Neural crest cell (in vitro differentiated cells): ENCODE data around the gene PFKFB3. TPM values are rescaled to one million over a fixed set of nuclear protein-coding genes. Genes with fewer than 3 reads are reported as not detected.
"Not testable (repeated sequence)": the region's sequence is repeated elsewhere in the genome, so short reads cannot be mapped to it uniquely, and the experiment has no call there.

Experiments
- DNase-seq: peaks from one replicate; pipeline ENCODE4 v3.0.0; 2021; ENCODE audit warnings: low read depth, mixed read lengths, low spot score
- H3K27ac Mint-ChIP-seq: one replicate; pipeline ENCODE4 v1.8.0; 2021; ENCODE audit warnings: mild to moderate bottlenecking, mixed read lengths; ENCODE audit not compliant: unreplicated experiment
- H3K27me3 Mint-ChIP-seq: 2 replicates; pipeline ENCODE4 v1.8.0; 2021; ENCODE audit warnings: low read depth, mild to moderate bottlenecking, mixed read lengths
- H3K36me3 Mint-ChIP-seq: 2 replicates; pipeline ENCODE4 v1.8.0; 2021; ENCODE audit warnings: low read depth, mild to moderate bottlenecking, mixed read lengths
- H3K4me1 Mint-ChIP-seq: 2 replicates; pipeline ENCODE4 v1.8.0; 2021; ENCODE audit warnings: mixed read lengths
- H3K4me3 Mint-ChIP-seq: one replicate; pipeline ENCODE4 v1.8.0; 2021; ENCODE audit warnings: mild to moderate bottlenecking, mixed read lengths
- H3K9me3 Mint-ChIP-seq: 2 replicates; pipeline ENCODE4 v1.8.0; 2021; ENCODE audit warnings: mixed read lengths
- total RNA-seq: library from RNA; stranded (reverse); gene quantifications from 2 replicates; pipeline ENCODE4 v1.2.1, GENCODE V29; 2021
- TF ChIP-seq, protein P1 (sequence below): fragments of 200-600 bp; sonication (generic); conservative IDR thresholded peaks from 2 replicates; pipeline ENCODE4 v1.5.0; 2021; ENCODE audit warnings: antibody characterized with exemption, mild to moderate bottlenecking

PFKFB3 gene
- total RNA-seq, 1 donor from 2014 or later, result 36.7 TPM

DNA sequence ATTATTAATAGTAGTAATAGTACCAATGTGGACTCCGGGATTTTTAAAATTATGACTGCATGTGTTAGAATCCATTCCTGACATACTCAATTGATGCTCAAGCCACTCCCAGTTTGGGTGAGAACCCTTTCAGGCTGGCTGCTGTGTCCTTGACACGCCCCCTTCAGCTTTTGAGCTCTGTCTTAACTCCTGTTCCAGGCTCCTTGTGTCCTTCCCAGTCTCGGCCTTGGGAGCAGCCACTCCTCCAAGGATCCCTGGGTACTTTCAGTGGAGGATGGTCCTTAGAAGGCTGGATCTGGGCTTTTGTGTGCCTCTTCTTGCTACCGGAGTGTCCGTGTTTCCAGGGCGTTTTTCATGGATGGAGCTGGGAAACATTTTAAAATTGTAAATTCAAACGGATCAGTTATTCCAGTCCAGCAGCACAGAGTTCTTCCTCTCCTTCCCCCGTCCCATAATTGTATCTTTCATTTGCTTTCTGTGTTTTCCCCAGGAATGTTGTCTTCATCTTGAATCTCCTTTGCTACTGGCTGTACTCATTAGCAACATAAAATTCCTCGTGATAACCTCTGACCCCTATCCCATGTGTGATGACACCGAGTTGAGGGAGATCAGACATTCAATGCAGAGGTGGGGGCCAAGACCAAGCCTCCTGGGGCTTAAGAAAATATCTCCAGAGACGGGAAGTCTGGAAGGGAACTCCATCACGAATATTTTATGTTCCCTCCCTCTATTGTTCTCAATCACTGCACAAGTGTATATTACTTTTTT, 40.0 kb upstream of the PFKFB3 start:
- no peak overlapping the region for H3K27ac Mint-ChIP-seq
- H3K4me3 Mint-ChIP-seq, result peak overlapping the region; percentile 63
- H3K4me1 Mint-ChIP-seq, result peaks cover 38% of the 10 kb centered on the region
- peaks cover 5% of the 10 kb centered on the region for H3K36me3 Mint-ChIP-seq
- no peak for DNase-seq
- TF ChIP-seq, protein P1, sequence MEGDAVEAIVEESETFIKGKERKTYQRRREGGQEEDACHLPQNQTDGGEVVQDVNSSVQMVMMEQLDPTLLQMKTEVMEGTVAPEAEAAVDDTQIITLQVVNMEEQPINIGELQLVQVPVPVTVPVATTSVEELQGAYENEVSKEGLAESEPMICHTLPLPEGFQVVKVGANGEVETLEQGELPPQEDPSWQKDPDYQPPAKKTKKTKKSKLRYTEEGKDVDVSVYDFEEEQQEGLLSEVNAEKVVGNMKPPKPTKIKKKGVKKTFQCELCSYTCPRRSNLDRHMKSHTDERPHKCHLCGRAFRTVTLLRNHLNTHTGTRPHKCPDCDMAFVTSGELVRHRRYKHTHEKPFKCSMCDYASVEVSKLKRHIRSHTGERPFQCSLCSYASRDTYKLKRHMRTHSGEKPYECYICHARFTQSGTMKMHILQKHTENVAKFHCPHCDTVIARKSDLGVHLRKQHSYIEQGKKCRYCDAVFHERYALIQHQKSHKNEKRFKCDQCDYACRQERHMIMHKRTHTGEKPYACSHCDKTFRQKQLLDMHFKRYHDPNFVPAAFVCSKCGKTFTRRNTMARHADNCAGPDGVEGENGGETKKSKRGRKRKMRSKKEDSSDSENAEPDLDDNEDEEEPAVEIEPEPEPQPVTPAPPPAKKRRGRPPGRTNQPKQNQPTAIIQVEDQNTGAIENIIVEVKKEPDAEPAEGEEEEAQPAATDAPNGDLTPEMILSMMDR, result no peak
- no peaks in the 10 kb centered on the region for H3K27me3 Mint-ChIP-seq
- no peaks in the 10 kb centered on the region for H3K9me3 Mint-ChIP-seq

DNA sequence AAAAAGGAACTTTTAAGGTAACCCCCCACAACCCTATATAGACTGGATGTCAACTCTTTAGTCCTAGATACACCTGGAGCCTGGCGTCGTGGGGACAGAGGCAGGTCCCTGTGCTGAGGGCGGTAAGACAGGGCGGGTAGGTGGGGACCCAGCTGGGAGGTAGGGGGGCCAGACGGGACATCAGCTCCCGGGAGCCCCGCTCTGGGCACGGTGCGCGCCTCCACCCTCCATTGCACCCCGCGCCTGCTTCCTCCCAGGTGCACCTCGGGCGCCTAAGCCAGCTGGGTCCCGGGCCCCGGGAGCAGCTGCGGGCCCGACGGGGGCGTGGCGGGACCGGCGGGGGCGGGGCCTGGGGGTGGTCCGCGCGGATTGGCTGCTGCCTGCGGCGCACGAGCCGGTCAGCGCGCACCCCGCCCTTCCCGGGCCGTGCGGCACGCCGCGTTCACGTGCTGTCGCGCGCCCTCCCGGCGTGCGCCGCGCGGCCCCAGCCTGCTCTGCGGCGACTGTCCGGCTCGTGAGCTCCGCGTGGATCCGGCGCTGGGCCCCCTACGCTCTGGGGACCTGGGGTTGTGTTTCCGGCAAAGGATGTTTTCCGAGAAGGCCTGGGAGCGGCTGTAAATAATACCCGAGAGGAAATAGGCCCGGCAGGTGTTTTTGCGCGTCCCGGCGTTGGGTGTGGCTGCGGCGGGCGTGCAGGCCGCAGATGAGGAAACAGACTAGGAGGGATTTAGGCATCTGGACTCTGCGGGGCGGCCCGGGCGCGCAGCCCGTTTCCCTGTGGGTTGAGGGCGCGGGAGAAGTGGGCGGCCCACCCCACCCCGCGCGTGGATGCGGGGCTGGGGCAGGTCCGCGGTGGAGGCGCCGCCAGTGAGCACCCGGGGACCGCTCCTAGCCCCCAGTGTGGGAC, 39.1 kb upstream of the PFKFB3 start:
- TF ChIP-seq, protein P1, result no peak
- DNase-seq, result peak; percentile 61
- Mint-ChIP-seq H3K4me1 (peaks cover 40% of the 10 kb centered on the region), H3K27ac (no peak overlapping the region), H3K9me3 (no peaks in the 10 kb centered on the region), H3K27me3 (no peaks in the 10 kb centered on the region), H3K36me3 (peaks cover 5% of the 10 kb centered on the region), H3K4me3 (peak overlapping the region; percentile 94)

DNA sequence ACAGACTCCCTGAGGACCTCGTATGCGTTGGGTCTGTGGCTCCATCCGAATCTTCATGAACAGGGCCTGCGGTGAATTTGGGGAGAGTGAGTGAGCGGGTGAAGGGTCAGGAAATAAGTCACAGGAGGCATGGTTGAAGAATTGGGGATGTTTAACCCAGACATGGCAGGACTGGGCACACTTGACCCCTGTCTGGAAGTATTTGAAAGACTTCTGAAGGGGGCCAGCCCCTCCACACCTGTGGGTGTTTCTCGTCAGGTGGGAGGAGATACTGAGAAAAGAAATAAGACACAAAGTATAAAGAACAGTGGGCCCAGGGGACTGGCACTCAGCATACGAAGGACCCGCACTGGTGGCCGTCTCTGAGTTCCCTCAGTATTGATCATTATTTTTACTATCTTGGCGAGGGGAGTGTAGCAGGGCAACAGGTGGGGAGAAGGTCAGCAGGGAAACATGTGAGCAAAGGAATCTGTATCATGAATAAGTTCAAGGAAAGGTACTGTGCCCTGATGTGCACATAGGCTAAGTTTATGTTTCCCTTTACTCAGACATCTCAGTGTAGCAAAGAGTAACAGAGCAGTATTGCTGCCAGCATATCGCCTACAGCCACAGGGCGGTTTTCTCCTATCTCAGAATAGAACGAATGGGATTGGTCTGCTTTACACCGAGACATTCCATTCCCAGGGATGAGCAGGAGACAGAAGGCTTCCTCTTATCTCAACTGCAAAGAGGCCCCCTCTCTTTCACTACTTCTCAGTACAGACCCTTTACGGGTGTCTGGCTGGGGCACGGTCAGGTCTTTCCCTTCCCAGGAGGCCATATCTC, 38.2 kb upstream of the PFKFB3 start:
- Mint-ChIP-seq H3K4me1 (peaks cover 40% of the 10 kb centered on the region), H3K27ac (peak overlapping the region; percentile 50), H3K27me3 (no peaks in the 10 kb centered on the region), H3K36me3 (peaks cover 5% of the 10 kb centered on the region), H3K9me3 (no peaks in the 10 kb centered on the region), H3K4me3 (peak overlapping the region; percentile 89)
- TF ChIP-seq, protein P1, result no peak
- no peak for DNase-seq

DNA sequence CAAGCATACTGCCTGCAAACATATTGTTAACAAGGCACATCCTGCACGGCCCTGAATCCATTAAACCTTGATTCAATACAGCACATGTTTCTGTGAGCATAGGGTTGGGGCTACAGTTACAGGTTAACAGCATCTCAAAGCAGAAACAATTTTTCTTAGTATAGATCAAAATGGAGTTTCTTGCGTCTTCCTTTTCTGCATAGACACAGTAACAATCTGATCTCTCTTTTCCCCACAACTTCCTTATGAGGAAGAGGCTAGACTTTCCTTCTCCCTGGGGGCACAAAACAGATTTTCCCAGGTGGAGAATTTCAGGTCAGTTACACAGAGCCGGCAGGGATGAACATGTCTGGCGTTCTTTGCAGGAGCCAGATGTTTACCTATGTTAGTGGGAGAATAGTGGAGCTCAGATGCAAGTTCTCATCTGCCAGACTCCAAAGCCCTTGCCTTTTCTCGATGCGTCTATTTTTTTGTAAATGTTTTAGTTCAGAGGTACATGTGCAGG, 37.5 kb upstream of the PFKFB3 start:
- no peak for DNase-seq
- Mint-ChIP-seq H3K4me1 (peaks cover 44% of the 10 kb centered on the region), H3K27me3 (no peaks in the 10 kb centered on the region), H3K27ac (no peak overlapping the region), H3K36me3 (peaks cover 5% of the 10 kb centered on the region), H3K9me3 (no peaks in the 10 kb centered on the region), H3K4me3 (peak overlapping the region; percentile 8)
- TF ChIP-seq, protein P1, result no peak

DNA sequence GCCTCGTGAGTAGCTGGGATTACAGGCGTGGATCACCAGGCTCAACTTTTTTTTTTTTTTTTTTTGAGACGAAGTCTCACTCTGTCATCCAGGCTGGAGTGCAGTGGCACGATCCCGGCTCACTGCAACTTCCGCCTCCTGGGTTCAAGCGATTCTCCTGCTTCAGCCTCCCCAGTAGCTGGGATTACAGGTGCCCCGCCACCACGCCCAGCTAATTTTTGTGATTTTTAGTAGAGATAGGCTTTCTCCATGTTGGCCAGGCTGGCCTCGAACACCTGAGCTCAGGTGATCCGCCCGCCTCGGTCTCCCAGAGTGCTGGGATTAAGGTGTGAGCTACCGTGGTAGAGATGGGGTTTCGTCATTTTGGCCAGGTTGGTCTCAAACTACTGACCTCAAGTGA, 36.8 kb upstream of the PFKFB3 start:
- H3K36me3 Mint-ChIP-seq, H3K27ac Mint-ChIP-seq, H3K9me3 Mint-ChIP-seq, H3K27me3 Mint-ChIP-seq, DNase-seq: not testable (repeated sequence)
- H3K4me3 Mint-ChIP-seq, result peak overlapping the region; percentile 3
- H3K4me1 Mint-ChIP-seq, result peaks cover 49% of the 10 kb centered on the region
